Measurements from ENCODE around the gene CERS5.

CERS5 gene

GRCh38 chr12:50147281-50147680 lies 19.9 kb downstream of the CERS5 start:
- H3K27ac Mint-ChIP-seq, result no peak overlapping the region
- no peaks in the 10 kb centered on the region for H3K9me3 Mint-ChIP-seq
- H3K4me3 Mint-ChIP-seq, result no peak overlapping the region
- peaks cover 10% of the 10 kb centered on the region for H3K36me3 Mint-ChIP-seq (ENCODE audit: low read depth)
- no peaks in the 10 kb centered on the region for H3K27me3 Mint-ChIP-seq (ENCODE audit: low read depth, poor library complexity)
- DNase-seq, result no peak
- H3K4me1 Mint-ChIP-seq, result peaks cover 14% of the 10 kb centered on the region
- no peak for TF ChIP-seq CTCF (IDR thresholded peaks at IDR 0.05)

GRCh38 chr12:50145439-50145838 lies 21.7 kb downstream of the CERS5 start:
- H3K36me3 Mint-ChIP-seq (ENCODE audit: low read depth), result peaks cover 28% of the 10 kb centered on the region
- DNase-seq, result no peak
- H3K27ac Mint-ChIP-seq, result no peak overlapping the region
- no peak overlapping the region for H3K4me3 Mint-ChIP-seq
- H3K9me3 Mint-ChIP-seq, result no peaks in the 10 kb centered on the region
- TF ChIP-seq CTCF (IDR thresholded peaks at IDR 0.05), result no peak
- no peaks in the 10 kb centered on the region for H3K27me3 Mint-ChIP-seq (ENCODE audit: low read depth, poor library complexity)
- H3K4me1 Mint-ChIP-seq, result peaks cover 3% of the 10 kb centered on the region

- H3K9me3 Mint-ChIP-seq, result no peaks in the 10 kb centered on the region
- H3K4me1 Mint-ChIP-seq, result no peaks in the 10 kb centered on the region
- no peaks in the 10 kb centered on the region for H3K27me3 Mint-ChIP-seq (ENCODE audit: low read depth, poor library complexity)
- peaks cover 41% of the 10 kb centered on the region for H3K36me3 Mint-ChIP-seq (ENCODE audit: low read depth)
- no peak for DNase-seq
- no peak overlapping the region for H3K4me3 Mint-ChIP-seq
- H3K27ac Mint-ChIP-seq, result no peak overlapping the region
- TF ChIP-seq CTCF (IDR thresholded peaks at IDR 0.05), result no peak
Measured at GRCh38 chr12:50142993-50143392, 24.2 kb downstream of the CERS5 start.

- Mint-ChIP-seq H3K27me3 (ENCODE audit: low read depth, poor library complexity) (no peaks in the 10 kb centered on the region), H3K4me1 (no peaks in the 10 kb centered on the region), H3K4me3 (no peak overlapping the region), H3K9me3 (no peaks in the 10 kb centered on the region), H3K36me3 (ENCODE audit: low read depth) (peaks cover 59% of the 10 kb centered on the region), H3K27ac (peak overlapping the region; percentile 44)
- no peak for DNase-seq
- peak; percentile 62 for TF ChIP-seq CTCF (IDR thresholded peaks at IDR 0.05)
Measured at GRCh38 chr12:50132505-50133135, 34.5 kb downstream of the CERS5 start.

GRCh38 chr12:50129290-50129689 lies 37.9 kb downstream of the CERS5 start:
- no peak for DNase-seq
- Mint-ChIP-seq H3K27me3 (ENCODE audit: low read depth, poor library complexity) (no peaks in the 10 kb centered on the region), H3K4me3 (no peak overlapping the region), H3K27ac (peak overlapping the region; percentile 30), H3K4me1 (no peaks in the 10 kb centered on the region), H3K36me3 (ENCODE audit: low read depth) (peaks cover 50% of the 10 kb centered on the region), H3K9me3 (no peaks in the 10 kb centered on the region)
- TF ChIP-seq CTCF (IDR thresholded peaks at IDR 0.05), result no peak

- Mint-ChIP-seq H3K9me3 (no peaks in the 10 kb centered on the region), H3K4me3 (no peak overlapping the region), H3K27me3 (ENCODE audit: low read depth, poor library complexity) (no peaks in the 10 kb centered on the region), H3K36me3 (ENCODE audit: low read depth) (peaks cover 49% of the 10 kb centered on the region), H3K4me1 (no peaks in the 10 kb centered on the region), H3K27ac (no peak overlapping the region)
- no peak for DNase-seq
- TF ChIP-seq CTCF (IDR thresholded peaks at IDR 0.05), result no peak
Measured at GRCh38 chr12:50127546-50127945, 39.6 kb downstream of the CERS5 start.
